Measurements from ENCODE around the gene KRTAP5-4.

- TF ChIP-seq, protein P1, sequence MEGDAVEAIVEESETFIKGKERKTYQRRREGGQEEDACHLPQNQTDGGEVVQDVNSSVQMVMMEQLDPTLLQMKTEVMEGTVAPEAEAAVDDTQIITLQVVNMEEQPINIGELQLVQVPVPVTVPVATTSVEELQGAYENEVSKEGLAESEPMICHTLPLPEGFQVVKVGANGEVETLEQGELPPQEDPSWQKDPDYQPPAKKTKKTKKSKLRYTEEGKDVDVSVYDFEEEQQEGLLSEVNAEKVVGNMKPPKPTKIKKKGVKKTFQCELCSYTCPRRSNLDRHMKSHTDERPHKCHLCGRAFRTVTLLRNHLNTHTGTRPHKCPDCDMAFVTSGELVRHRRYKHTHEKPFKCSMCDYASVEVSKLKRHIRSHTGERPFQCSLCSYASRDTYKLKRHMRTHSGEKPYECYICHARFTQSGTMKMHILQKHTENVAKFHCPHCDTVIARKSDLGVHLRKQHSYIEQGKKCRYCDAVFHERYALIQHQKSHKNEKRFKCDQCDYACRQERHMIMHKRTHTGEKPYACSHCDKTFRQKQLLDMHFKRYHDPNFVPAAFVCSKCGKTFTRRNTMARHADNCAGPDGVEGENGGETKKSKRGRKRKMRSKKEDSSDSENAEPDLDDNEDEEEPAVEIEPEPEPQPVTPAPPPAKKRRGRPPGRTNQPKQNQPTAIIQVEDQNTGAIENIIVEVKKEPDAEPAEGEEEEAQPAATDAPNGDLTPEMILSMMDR (IDR thresholded peaks at IDR 0.05 in 8 of 11, conservative IDR thresholded peaks at IDR 0.05 in 3 of 11), result no peak
- TF ChIP-seq POLR2AphosphoS5 (IDR thresholded peaks at IDR 0.05) (no peak), POLR2A (IDR thresholded peaks at IDR 0.05) (no peak)
Observed at GRCh38 chr11:1643146-1643690, 21.3 kb upstream of the KRTAP5-4 start.

All from spleen (tissue), 7 donors.